Bronchial epithelial cell (primary cell): ENCODE measurements around the gene PARPBP. TPM values are rescaled to one million over a fixed set of nuclear protein-coding genes. Genes with fewer than 3 reads are reported as not detected.
"Not testable (repeated sequence)": the region's sequence is repeated elsewhere in the genome, so short reads cannot be mapped to it uniquely, and the experiment has no call there.

Experiments
- DNase-seq: peaks from one replicate; pipeline ENCODE4 v3.0.0-alpha.2; 2010; ENCODE audit warnings: low read depth
- FAIRE-seq: peaks from 2 replicates; lab custom pipeline; 2011; peaks lifted over from hg19 to GRCh38; lab: Jason Lieb, UNC
- H3K27me3 ChIP-seq: 2 replicates; pipeline ENCODE4 v1.5.1; 2011; ENCODE audit warnings: low read length; ENCODE audit not compliant: control insufficient read depth, insufficient read depth
- H3K36me3 ChIP-seq: 2 replicates; pipeline ENCODE4 v1.5.1; 2011; ENCODE audit warnings: low read length; ENCODE audit not compliant: control insufficient read depth, insufficient read depth
- H3K4me3 ChIP-seq: 2 replicates; pipeline ENCODE4 v1.5.1; 2011; ENCODE audit warnings: mild to moderate bottlenecking, low read depth, low read length, control low read depth
- CTCF ChIP-seq: IDR thresholded peaks from 2 replicates; pipeline ENCODE4 v1.5.1; 2011; ENCODE audit warnings: mild to moderate bottlenecking, moderate library complexity, low read length, control low read depth, inconsistent platforms; ENCODE audit not compliant: insufficient read depth, severe bottlenecking
- total RNA-seq: library from RNA; depleted of rRNA; stranded (reverse); fragments of >200 nt; gene quantifications from 2 replicates; pipeline ENCODE4 v1.2.1, GENCODE V29; 2014

The PARPBP gene
- total RNA-seq, 1 donor from 2014 or later, result 1.8 TPM

- no peak for TF ChIP-seq CTCF
- no peak for DNase-seq
- Histone ChIP-seq H3K4me3 (no peak overlapping the region), H3K27me3 (no peaks in the 10 kb centered on the region), H3K36me3 (no peaks in the 10 kb centered on the region)
- no peak for FAIRE-seq
These were observed 100.8 kb downstream of the PARPBP start for GRCh38 chr12:102220736-102221135.

DNA sequence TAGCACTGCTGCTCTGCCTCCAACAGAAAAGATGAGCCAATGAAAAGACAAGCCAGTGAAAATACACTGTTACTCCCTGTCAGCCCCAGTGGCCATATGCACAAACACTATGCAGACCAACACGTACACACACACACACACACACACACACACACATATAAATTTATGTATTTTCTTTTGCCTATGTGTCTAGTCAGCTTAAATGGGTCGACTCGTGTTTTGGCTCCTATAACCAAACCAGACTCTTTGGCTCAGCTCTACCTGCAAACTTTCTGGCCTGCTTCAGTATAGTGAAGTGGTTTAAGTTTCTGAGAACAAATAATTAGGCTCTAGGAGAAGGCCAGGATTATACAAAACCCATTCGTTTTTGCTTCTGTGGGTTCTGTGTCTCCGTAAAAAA, 108.0 kb downstream of the PARPBP start:
- DNase-seq (no peak), FAIRE-seq (no peak)
- no peak overlapping the region for H3K4me3 ChIP-seq
- H3K27me3 ChIP-seq, result no peaks in the 10 kb centered on the region
- TF ChIP-seq CTCF, result no peak
- H3K36me3 ChIP-seq, result no peaks in the 10 kb centered on the region

- TF ChIP-seq CTCF, result no peak
- DNase-seq, result no peak
- no peaks in the 10 kb centered on the region for H3K36me3 ChIP-seq
- no peak for FAIRE-seq
- no peak overlapping the region for H3K4me3 ChIP-seq
- no peaks in the 10 kb centered on the region for H3K27me3 ChIP-seq
These were observed 112.1 kb downstream of the PARPBP start for GRCh38 chr12:102232036-102232435.

DNA sequence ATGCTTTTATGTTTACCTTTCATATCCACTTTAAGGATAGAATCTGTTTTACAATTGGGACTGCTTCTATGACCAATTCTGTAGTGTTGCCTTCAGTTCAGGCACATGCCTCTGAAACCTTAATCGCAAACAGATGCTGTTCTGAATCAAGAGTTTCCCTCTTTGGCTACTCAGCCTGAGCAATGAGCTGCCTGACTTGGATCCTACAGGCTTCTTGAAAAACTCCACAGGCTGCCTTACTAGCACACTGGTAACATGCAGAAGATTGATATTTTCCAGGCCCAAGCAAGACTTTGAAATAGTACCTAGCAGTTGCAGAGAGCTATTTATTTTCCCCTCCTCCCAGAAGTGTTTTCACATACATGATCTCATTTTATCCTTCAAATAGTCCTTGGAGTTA, 112.5 kb downstream of the PARPBP start:
- Histone ChIP-seq H3K36me3 (no peaks in the 10 kb centered on the region), H3K4me3 (no peak overlapping the region), H3K27me3 (no peaks in the 10 kb centered on the region)
- FAIRE-seq, result no peak
- no peak for TF ChIP-seq CTCF
- no peak for DNase-seq

DNA sequence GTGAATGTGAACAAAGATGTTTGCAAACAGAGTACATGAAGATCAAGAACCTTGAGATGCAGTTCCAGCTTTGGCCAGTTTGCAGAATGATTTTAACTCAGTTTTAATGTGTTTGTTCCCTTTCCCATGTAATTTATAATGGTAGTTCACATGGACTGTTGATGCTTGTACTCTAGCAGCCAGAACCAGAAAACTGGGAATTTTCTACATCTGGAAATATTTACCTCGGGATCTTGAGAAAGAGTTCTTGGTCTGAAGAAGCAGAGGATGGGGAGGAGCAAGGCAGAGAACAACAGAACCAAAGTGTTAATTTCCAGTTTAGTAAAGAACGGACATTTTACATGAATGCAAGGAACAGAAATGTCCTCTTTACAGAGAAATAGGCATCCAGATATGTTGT, 114.6 kb downstream of the PARPBP start:
- Histone ChIP-seq H3K4me3 (no peak overlapping the region), H3K27me3 (no peaks in the 10 kb centered on the region), H3K36me3 (no peaks in the 10 kb centered on the region)
- FAIRE-seq (no peak), DNase-seq (no peak)
- no peak for TF ChIP-seq CTCF

DNA sequence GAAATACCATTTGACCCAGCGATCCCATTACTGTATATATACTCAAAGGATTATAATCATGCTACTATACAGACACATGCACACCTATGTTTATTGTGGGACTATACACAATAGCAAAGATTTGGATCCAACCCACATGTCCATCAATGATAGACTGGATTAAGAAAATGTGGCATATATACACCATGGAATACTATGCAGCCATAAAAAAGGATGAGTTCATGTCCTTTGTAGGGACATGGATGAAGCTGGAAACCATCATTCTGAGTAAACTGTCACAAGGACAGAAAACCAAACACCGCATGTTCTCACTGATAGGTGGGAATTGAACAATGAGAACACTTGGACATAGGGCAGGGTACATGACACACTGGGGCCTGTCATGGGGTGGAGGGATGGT, 120.9 kb downstream of the PARPBP start:
- H3K36me3 ChIP-seq, H3K4me3 ChIP-seq, DNase-seq, FAIRE-seq, H3K27me3 ChIP-seq: not testable (repeated sequence)

Other genes with a start within 250 kb of the PARPBP start
- gene DRAM1, start 242.6 kb upstream of the PARPBP start, total RNA-seq, result 5.8 and 7.8 TPM in 2 replicates
- 37.1 and 80.0 TPM in 2 replicates for gene WASHC3, start 58.2 kb upstream of the PARPBP start, total RNA-seq
- 19.2 and 35.5 TPM in 2 replicates for gene NUP37, start 69 bp upstream of the PARPBP start, total RNA-seq
- gene PMCH, start 77.7 kb downstream of the PARPBP start, total RNA-seq, result not detected in 2 replicates